Stimulated activated naive B cell treated with anti-CD40 and anti-IgM and Interleukin-4, amounts not matched to agents 10 μg/mL and 1 μg/mL and 100 μg/mL, for 72 hours (primary cell): ENCODE results near the gene MAT2A.
"Not testable (repeated sequence)": the region's sequence is repeated elsewhere in the genome, so short reads cannot be mapped to it uniquely, and the experiment has no call there.

Experiments used
- ATAC-seq, 2 donors: fragments of 150-1000 bp; cut with Tn5 transposase; replicated peaks; 2 replicates each; pipeline ENCODE4 v1.10.0; 2021; ENCODE audit warnings: moderate library complexity in 1 of 2
- DNase-seq: peaks from one replicate; pipeline ENCODE4 v3.0.0; 2021
- H3K27ac Mint-ChIP-seq: one replicate; pipeline ENCODE4 v1.8.0; 2022; ENCODE audit warnings: mild to moderate bottlenecking, mixed read lengths
- H3K27me3 Mint-ChIP-seq, 2 donors: one replicate each; pipeline ENCODE4 v1.8.0; 2022; ENCODE audit warnings: mixed read lengths in 2 of 2
- H3K36me3 Mint-ChIP-seq, 2 donors: one replicate each; pipeline ENCODE4 v1.8.0; 2022; ENCODE audit warnings: mixed read lengths in 2 of 2, mild to moderate bottlenecking in 1 of 2
- H3K4me1 Mint-ChIP-seq, 2 donors: one replicate each; pipeline ENCODE4 v1.8.0; 2022; ENCODE audit warnings: mixed read lengths in 2 of 2, mild to moderate bottlenecking in 1 of 2
- H3K4me3 Mint-ChIP-seq, 2 donors: one replicate each; pipeline ENCODE4 v1.8.0; 2022; ENCODE audit warnings: mild to moderate bottlenecking in 2 of 2, mixed read lengths in 2 of 2, moderate library complexity in 1 of 2
- H3K9me3 Mint-ChIP-seq, 2 donors: one replicate each; pipeline ENCODE4 v1.8.0; 2022; ENCODE audit warnings: mixed read lengths in 2 of 2, mild to moderate bottlenecking in 1 of 2

Gene MAT2A

DNA sequence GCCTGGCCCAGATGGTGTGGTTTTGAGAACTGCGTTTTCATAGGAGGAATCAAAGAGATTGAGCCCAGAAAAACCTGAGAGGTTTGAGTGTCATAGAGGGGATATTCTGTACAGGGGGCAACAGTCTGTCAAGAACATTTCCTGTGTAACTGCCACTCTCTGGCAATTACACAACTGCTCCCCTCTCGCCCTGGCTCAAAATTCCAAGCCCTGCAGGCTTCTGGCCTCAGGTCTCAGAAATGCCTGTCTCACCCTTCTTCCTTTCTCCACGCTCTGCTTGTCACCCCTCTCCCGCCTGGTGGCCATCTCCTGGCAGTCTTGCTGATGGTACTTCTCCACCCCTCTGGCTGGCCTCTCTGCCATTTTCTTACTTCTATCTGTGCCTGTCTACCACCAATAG is 49.3 kb downstream of the MAT2A start:
- H3K36me3 Mint-ChIP-seq, result peaks cover 4 to 8% of the 10 kb centered on the region in 2 donors
- H3K27ac Mint-ChIP-seq, result no peak overlapping the region
- H3K9me3 Mint-ChIP-seq, result no peaks in the 10 kb centered on the region
- no peak for DNase-seq
- peaks cover 34 to 48% of the 10 kb centered on the region in 2 donors for H3K4me1 Mint-ChIP-seq
- no peak overlapping the region for H3K4me3 Mint-ChIP-seq
- H3K27me3 Mint-ChIP-seq, result no peaks in the 10 kb centered on the region
- no peak for ATAC-seq

DNA sequence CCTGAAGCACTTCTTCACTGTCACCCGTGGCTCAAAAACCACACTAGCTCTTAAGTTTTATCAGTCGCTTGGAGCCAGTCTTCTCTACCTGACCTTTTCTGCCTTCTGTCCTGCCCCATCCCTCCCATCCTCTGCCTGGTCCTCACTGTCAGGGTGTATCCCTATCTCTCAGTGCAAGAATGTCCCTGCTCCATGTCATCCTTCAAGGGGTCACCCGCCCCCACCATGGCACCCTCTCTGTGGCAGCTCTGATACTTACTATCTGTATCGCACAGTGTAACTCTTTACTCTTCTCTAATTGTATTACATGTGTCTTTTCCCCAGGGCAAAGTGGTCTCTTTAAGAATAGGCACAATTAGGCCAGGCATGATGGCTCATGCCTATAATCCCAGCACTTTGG is 49.7 kb downstream of the MAT2A start:
- no peak overlapping the region for H3K4me3 Mint-ChIP-seq
- H3K9me3 Mint-ChIP-seq, result no peaks in the 10 kb centered on the region
- H3K4me1 Mint-ChIP-seq, result peaks cover 32 to 44% of the 10 kb centered on the region in 2 donors
- H3K27me3 Mint-ChIP-seq, result no peaks in the 10 kb centered on the region
- peaks cover 3 to 4% of the 10 kb centered on the region in 2 donors for H3K36me3 Mint-ChIP-seq
- ATAC-seq (no peak), DNase-seq (no peak)
- no peak overlapping the region for H3K27ac Mint-ChIP-seq

DNA sequence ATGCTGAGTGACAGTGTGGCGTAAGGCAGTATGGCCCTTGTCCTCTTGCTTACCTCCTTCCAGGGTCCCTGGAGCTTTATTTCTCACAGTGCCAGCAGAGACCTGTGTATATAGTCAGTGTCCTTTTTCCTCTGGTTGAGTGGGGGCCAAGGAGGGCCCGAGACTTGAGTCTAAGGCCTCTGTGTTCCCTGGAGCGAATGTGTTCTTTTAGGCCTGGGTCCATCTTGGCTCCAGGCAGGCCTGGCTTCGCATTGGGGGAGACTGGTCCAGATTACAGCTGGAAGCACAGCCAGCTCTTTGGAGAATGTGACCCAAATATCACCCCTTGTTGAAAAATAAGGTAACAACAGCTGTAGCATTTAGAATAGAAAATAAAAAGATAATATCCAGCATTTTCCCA is 50.2 kb downstream of the MAT2A start:
- peaks cover 3 to 4% of the 10 kb centered on the region in 2 donors for H3K36me3 Mint-ChIP-seq
- no peak overlapping the region for H3K27ac Mint-ChIP-seq
- DNase-seq, result no peak
- no peaks in the 10 kb centered on the region for H3K27me3 Mint-ChIP-seq
- H3K9me3 Mint-ChIP-seq, result no peaks in the 10 kb centered on the region
- no peak for ATAC-seq
- H3K4me3 Mint-ChIP-seq, result no peak overlapping the region
- peaks cover 32 to 43% of the 10 kb centered on the region in 2 donors for H3K4me1 Mint-ChIP-seq

DNA sequence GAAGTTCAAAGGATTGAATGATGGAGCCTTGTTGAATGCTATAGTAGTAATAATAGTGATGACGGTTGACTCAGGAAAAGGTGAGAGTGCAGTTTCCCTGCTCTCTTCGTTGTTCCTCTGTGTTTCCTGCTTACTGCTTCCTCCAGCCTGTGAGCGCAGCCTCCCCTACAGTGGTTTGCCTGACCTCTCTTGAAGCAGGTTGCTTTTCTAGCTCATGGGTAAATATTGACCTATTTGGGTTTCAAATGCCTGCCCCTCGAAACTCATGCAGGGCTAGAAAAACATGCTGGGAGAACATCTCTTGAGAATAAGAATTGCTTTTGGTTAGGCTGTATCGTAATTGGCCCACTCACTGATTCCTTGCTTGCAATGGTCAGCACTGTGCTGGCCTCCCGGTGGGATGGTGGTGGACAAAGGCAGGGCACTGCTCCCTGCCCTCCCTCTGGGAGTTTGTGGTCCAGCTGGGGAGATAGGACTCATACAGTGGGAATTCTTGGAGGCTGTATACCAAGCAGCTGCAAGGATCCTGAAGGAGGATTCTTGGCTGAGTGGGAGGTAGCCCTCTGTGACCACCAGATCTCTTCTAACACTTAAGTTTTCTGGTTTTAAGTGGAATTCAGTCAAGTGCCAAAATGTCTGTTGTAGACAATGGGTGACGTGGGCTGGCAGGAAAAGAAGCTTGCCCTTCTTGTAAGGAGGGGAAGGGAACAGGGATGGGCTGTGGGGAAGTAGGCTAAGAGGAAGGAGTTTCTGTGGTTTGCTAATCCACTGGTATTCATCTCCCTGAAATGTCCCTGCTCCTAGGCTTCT is 51.2 kb downstream of the MAT2A start:
- DNase-seq, result no peak
- Mint-ChIP-seq H3K9me3 (no peaks in the 10 kb centered on the region), H3K4me1 (peaks cover 32 to 42% of the 10 kb centered on the region in 2 donors), H3K36me3 (peaks cover 2 to 3% of the 10 kb centered on the region in 2 donors), H3K4me3 (no peak overlapping the region), H3K27ac (no peak overlapping the region), H3K27me3 (no peaks in the 10 kb centered on the region)
- ATAC-seq, result no peak

DNA sequence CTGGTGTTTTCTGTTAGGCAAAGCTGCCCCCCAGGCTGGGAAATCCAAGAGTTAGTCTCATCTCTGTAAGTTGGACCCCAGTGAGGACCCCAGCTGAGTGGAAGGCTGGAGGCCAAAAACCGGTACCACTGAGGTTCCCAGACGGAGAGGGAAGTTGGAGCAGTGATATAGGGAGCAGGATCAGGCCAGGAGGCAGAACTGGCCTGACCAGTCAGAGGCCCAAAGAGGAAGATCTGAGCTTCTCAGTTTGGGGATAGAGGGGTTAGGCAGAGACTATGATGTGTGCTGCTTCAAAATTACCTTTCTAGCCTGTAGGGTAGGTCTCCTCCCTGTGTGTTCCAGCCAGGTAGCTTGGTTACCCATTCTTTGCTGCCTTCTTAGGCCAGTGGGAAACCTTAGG is 52.0 kb downstream of the MAT2A start:
- DNase-seq (no peak), ATAC-seq (no peak)
- Mint-ChIP-seq H3K4me1 (peaks cover 27 to 40% of the 10 kb centered on the region in 2 donors), H3K36me3 (peaks cover 3 to 7% of the 10 kb centered on the region in 2 donors), H3K27ac (peak overlapping the region; percentile 37), H3K4me3 (no peak overlapping the region), H3K27me3 (no peaks in the 10 kb centered on the region), H3K9me3 (no peaks in the 10 kb centered on the region)

DNA sequence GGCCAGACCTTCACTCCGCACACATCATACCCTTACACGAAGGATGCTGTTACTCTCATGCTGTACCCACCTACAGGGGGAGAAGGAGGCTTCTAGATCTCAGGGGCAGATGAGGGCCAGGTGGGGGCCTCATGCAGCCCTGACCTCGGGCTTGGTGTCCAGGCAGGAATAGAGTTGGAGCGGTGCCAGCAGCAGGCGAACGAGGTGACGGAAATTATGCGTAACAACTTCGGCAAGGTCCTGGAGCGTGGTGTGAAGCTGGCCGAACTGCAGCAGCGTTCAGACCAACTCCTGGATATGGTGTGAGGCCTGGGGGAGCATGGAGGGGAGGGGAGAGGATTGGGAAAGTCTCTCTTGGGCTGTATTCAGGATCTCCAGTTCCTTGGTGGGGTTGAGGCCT is 52.6 kb downstream of the MAT2A start:
- no peaks in the 10 kb centered on the region for H3K9me3 Mint-ChIP-seq
- no peak overlapping the region for H3K4me3 Mint-ChIP-seq
- peak overlapping the region; percentile 71 for H3K27ac Mint-ChIP-seq
- peaks cover 3 to 7% of the 10 kb centered on the region in 2 donors for H3K36me3 Mint-ChIP-seq
- DNase-seq (no peak), ATAC-seq (no peak)
- H3K4me1 Mint-ChIP-seq, result peaks cover 30 to 41% of the 10 kb centered on the region in 2 donors
- no peaks in the 10 kb centered on the region for H3K27me3 Mint-ChIP-seq

DNA sequence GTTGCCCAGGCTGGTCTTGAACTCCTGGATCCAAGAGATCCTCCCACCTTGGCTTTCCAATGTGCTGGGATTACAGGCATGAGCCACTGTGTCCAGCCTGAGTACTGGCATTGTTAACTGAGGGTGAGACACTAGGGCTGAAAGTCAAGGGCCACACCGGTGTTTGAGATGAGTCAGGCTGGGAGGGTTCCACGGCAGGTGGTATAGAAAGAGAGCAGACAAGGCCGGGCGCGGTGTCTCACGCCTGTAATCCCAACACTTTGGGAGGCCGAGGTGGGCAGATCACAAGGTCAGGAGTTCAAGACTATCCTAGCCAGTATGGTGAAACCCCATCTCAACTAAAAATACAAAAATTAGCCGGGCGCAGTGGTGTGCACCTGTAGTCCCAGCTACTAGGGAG is 53.3 kb downstream of the MAT2A start:
- H3K27me3 Mint-ChIP-seq, H3K4me3 Mint-ChIP-seq: not testable (repeated sequence)
- H3K4me1 Mint-ChIP-seq, result peaks cover 37 to 46% of the 10 kb centered on the region in 2 donors

DNA sequence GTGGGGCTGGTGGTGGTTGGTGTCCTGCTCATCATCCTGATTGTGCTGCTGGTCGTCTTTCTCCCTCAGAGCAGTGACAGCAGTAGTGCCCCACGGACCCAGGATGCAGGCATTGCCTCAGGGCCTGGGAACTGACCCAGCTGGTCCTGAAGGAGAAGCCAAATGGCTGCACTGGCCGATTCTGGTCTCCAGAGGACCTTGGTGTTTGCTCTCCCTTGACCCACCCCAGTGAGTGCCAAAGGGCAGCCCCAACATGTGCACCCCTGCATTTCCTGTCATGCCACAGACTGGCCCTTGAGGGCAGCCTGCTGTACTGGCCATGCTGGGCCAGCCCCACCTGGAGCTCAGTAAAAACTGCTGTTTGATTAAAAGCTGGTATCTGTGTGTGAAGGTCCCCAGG is 54.1 kb downstream of the MAT2A start:
- no peak overlapping the region for H3K4me3 Mint-ChIP-seq
- H3K36me3 Mint-ChIP-seq, result peaks cover 7 to 9% of the 10 kb centered on the region in 2 donors
- DNase-seq (no peak), ATAC-seq (no peak)
- no peaks in the 10 kb centered on the region for H3K27me3 Mint-ChIP-seq
- H3K27ac Mint-ChIP-seq, result no peak overlapping the region
- H3K4me1 Mint-ChIP-seq, result peaks cover 32 to 39% of the 10 kb centered on the region in 2 donors
- H3K9me3 Mint-ChIP-seq, result no peaks in the 10 kb centered on the region

More for the DNA sequence above, 53.3 kb downstream of the MAT2A start:
- not testable (repeated sequence) for H3K27ac Mint-ChIP-seq, ATAC-seq, H3K9me3 Mint-ChIP-seq, H3K36me3 Mint-ChIP-seq, DNase-seq
